Choroid plexus epithelial cell (primary cell): Measurements from ENCODE around the gene TM2D1.

Source experiments
- DNase-seq: peaks from one replicate; pipeline ENCODE4 v3.0.0-alpha.2; 2010; ENCODE audit warnings: low read depth
- H3K4me3 ChIP-seq: 2 replicates; pipeline ENCODE4 v1.5.1; 2011; ENCODE audit warnings: low read depth, mild to moderate bottlenecking, control low read depth, low read length, moderate library complexity
- TF ChIP-seq, protein P1 (sequence below): conservative IDR thresholded peaks from 2 replicates; pipeline ENCODE4 v1.5.1; 2011; ENCODE audit warnings: low read depth, mild to moderate bottlenecking, control low read depth, inconsistent platforms, low read length, moderate library complexity

The TM2D1 gene

GRCh38 chr1:61752921-61753389 lies 28.0 kb upstream of the TM2D1 start:
- DNase-seq, result no peak
- H3K4me3 ChIP-seq, result no peak overlapping the region
- TF ChIP-seq, protein P1, sequence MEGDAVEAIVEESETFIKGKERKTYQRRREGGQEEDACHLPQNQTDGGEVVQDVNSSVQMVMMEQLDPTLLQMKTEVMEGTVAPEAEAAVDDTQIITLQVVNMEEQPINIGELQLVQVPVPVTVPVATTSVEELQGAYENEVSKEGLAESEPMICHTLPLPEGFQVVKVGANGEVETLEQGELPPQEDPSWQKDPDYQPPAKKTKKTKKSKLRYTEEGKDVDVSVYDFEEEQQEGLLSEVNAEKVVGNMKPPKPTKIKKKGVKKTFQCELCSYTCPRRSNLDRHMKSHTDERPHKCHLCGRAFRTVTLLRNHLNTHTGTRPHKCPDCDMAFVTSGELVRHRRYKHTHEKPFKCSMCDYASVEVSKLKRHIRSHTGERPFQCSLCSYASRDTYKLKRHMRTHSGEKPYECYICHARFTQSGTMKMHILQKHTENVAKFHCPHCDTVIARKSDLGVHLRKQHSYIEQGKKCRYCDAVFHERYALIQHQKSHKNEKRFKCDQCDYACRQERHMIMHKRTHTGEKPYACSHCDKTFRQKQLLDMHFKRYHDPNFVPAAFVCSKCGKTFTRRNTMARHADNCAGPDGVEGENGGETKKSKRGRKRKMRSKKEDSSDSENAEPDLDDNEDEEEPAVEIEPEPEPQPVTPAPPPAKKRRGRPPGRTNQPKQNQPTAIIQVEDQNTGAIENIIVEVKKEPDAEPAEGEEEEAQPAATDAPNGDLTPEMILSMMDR, result no peak

GRCh38 chr1:61749574-61749973 lies 24.6 kb upstream of the TM2D1 start:
- DNase-seq, result no peak
- TF ChIP-seq, protein P1, result no peak
- no peak overlapping the region for H3K4me3 ChIP-seq

- H3K4me3 ChIP-seq, result no peak overlapping the region
- no peak for DNase-seq
- TF ChIP-seq, protein P1, result no peak
These were observed 23.6 kb upstream of the TM2D1 start for GRCh38 chr1:61748566-61748965.

DNA sequence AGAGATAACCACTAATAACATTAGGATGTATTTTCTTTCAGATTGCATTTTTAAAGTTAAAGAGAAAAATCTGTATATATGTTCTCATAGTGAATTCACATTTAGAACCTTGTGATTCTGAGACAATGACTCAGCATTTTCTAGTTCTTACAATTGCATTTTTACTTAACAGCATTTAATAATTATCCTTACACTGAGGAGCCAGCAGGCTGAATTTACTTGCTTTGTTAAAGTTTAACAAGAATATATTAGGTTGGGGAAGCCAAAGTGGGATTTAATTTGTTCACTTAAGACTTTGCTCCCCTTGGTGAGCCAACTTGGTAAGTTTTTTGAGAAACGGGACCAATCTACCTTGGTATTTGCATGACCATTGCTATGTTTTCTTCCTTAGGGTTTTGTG lies 21.9 kb upstream of the TM2D1 start:
- peak; percentile 28 for DNase-seq
- TF ChIP-seq, protein P1, result no peak
- no peak overlapping the region for H3K4me3 ChIP-seq

- TF ChIP-seq, protein P1, result no peak
- H3K4me3 ChIP-seq, result no peak overlapping the region
- peak; percentile 31 for DNase-seq
These were observed 19.0 kb upstream of the TM2D1 start for GRCh38 chr1:61743716-61744580.

DNA sequence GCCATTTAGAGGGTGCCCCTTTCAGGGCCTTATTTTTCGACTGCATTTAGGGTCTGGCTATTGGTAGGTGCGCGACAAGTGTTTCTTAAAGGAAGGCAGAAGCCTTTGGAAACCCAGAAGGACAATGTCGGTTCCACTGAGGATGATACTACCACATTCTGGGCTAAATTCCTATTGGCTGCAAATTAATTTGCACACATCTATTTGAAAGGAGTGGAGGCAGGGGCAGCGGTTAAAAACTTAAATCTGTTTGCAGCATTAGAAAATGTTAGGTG lies 18.4 kb upstream of the TM2D1 start:
- peak overlapping the region; percentile 66 for H3K4me3 ChIP-seq
- TF ChIP-seq, protein P1, result no peak
- DNase-seq, result peak; percentile 1
